RWPE1 (cell line): ENCODE measurements around the gene NLRP11.

Experiments
- CTCF ChIA-PET: fragments of 350-600 bp; sonication (Branson Sonifier 250); formaldehyde crosslinking; extraction: SDS; loops from one replicate; lab custom pipeline; 2021; lab: Yijun Ruan, JAX
- POLR2A ChIA-PET: fragments of 400-600 bp; formaldehyde crosslinking; extraction: SDS; loops from one replicate; lab custom pipeline; 2020; ENCODE audit warnings: antibody characterized with exemption; ENCODE audit not compliant: low non-redundant PET; lab: Yijun Ruan, JAX
- DNase-seq: peaks from one replicate; pipeline ENCODE4 v3.0.0; 2012; ENCODE audit warnings: low spot score
- H3K27ac ChIP-seq: fragments of 450-650 bp; 2 replicates; pipeline ENCODE4 v1.5.1; 2017
- TF ChIP-seq, protein P1 (sequence below): fragments of 450-650 bp; conservative IDR thresholded peaks from 2 replicates; pipeline ENCODE4 v1.5.1; 2017; ENCODE audit warnings: low read depth, mild to moderate bottlenecking

Gene NLRP11

DNA sequence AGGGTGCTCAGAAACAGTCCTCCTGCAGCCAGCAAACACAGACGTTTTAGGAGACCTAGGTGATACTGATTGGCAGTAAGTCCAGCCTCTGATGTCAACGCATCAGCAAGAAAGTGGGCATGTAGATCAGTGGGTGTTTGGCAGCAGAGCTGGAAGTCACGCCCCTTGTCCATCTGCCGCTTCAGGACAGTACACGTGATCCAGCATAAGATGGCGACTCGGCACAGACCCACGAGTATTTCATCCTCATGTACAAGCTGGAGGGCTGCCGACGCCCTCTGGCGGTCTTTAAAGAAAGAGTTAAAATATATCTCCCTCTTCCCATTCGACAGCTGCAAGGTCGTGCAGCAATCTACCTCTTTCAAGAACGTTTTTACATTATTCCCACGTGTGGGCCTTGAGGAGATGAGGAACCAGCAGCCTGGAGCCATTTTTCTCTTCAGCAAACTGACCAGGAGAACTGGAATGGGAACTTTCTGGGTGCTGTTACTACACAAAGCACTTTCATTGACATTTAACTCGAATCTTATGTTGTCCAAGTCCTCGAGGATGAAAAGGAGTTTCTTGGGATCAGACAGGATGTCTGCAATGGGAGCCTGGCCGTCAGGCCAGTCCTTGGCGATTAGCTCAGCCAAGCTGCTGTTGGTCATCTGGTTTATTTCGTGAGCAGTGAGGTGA, 22.3 kb downstream of the NLRP11 start:
- TF ChIP-seq, protein P1, sequence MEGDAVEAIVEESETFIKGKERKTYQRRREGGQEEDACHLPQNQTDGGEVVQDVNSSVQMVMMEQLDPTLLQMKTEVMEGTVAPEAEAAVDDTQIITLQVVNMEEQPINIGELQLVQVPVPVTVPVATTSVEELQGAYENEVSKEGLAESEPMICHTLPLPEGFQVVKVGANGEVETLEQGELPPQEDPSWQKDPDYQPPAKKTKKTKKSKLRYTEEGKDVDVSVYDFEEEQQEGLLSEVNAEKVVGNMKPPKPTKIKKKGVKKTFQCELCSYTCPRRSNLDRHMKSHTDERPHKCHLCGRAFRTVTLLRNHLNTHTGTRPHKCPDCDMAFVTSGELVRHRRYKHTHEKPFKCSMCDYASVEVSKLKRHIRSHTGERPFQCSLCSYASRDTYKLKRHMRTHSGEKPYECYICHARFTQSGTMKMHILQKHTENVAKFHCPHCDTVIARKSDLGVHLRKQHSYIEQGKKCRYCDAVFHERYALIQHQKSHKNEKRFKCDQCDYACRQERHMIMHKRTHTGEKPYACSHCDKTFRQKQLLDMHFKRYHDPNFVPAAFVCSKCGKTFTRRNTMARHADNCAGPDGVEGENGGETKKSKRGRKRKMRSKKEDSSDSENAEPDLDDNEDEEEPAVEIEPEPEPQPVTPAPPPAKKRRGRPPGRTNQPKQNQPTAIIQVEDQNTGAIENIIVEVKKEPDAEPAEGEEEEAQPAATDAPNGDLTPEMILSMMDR = no peak; the same call in 1 of the 2 replicates
- no peak for DNase-seq
- POLR2A ChIA-PET = no interaction called here
- CTCF ChIA-PET = interaction anchor here (0.5 kb wide), 1 partner anchor 20 kb away, joined by 3 read pairs; no protein-coding TSS in a partner anchor
- no peak overlapping the region for H3K27ac ChIP-seq

DNA sequence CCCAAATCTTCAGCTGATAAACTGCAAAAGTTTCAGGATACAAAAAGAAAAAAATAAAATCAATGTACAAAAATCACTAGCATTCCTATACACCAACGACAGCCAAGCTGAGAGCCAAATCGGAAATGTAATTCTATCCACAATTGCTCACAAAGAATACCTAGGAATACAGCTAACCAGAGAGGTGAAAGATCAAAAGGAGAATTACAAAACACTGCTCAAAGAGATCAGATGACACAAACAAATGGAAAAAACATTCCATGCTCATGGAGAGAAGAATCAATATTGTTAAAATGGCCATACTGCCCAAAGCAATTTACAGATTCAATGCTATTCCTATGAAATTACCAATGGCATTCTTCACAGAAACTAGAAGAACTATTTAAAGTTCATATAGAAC, 29.5 kb downstream of the NLRP11 start:
- CTCF ChIA-PET = no interaction called here
- TF ChIP-seq, protein P1 = no peak

DNA sequence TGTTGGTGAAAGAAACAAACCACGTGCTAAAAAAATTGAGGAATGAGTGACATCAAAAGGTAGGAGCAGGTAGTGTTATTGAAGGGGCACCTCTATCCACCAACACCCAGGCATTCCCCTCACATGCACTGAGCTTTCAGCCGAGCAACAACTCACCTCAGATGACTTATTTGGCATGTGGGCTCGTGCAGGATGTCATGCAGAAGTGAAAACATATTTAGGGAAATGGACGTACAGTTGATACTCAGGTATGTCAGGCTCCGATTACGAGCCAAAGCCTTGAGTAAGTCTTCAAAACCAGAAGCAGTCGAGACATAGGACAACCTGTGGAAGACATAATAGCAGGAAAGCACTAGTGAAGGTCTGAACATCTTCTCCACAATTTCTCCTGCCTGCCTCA, 30.4 kb downstream of the NLRP11 start:
- CTCF ChIA-PET = no interaction called here

More for the DNA sequence above, 29.5 kb downstream of the NLRP11 start:
- DNase-seq = no peak
- no peak overlapping the region for H3K27ac ChIP-seq
- POLR2A ChIA-PET = no interaction called here

DNA sequence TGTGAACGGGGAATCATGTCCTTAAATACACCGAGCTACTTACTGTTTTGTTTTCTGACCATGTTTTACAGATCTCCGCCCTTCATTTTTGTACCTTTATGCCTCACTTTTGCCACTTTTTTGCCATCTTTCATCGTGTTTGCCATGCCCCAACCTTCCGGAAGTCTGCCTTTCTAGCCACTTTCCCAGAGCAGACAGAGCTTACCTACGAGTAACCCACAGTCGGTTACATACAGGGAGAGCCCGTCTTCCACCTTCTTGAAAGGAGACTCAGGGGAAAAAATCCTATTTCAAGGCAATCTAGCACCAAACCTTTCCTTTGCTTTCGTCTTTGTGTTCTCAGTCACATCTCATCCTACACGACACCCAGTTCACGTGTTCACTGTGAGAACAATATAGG, 36.8 kb downstream of the NLRP11 start:
- TF ChIP-seq, protein P1 = no peak
- no peak for DNase-seq
- no peak overlapping the region for H3K27ac ChIP-seq
- ChIA-PET CTCF (no interaction called here), POLR2A (no interaction called here)

More for the DNA sequence above, 30.4 kb downstream of the NLRP11 start:
- TF ChIP-seq, protein P1 = no peak
- POLR2A ChIA-PET = no interaction called here
- no peak for DNase-seq
- H3K27ac ChIP-seq = no peak overlapping the region

DNA sequence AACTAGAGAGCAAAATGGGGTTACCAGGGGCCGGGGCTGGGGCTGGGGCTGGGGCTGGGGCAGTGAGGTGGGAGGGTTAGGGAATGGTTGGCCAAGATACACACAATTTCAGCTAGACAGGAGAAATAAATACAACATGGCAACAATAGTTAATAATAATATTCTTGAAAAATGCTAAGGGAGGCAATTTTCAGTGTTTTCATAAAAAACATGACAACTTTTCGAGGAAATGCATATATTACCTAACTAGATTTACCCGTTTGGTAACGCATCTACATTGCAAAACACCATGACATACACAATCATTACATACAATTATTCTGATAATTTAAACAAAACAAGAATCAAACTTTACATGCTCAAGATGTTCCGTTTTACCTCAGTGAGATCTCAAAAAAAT, 50.7 kb downstream of the NLRP11 start:
- DNase-seq = no peak
- ChIA-PET POLR2A (no interaction called here), CTCF (no interaction called here)
- H3K27ac ChIP-seq = no peak overlapping the region
- TF ChIP-seq, protein P1 = no peak

DNA sequence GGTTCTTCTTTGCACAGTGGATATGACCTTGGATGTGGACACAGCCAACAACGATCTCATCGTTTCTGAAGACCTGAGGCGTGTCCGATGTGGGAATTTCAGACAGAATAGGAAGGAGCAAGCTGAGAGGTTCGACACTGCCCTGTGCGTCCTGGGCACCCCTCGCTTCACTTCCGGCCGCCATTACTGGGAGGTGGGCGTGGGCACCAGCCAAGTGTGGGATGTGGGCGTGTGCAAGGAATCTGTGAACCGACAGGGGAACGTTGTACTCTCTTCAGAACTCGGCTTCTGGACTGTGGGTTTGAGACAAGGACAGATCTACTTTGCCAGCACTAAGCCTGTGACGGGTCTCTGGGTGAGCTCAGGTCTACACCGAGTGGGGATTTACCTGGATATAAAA, 53.5 kb downstream of the NLRP11 start:
- TF ChIP-seq, protein P1 = no peak
- CTCF ChIA-PET = no interaction called here
- DNase-seq = no peak
- POLR2A ChIA-PET = no interaction called here
- H3K27ac ChIP-seq = no peak overlapping the region
